GM23338 (cell line): ENCODE results near the gene BCL2L12. TPM values are rescaled to one million over a fixed set of nuclear protein-coding genes. Genes with fewer than 3 reads are reported as not detected.

Experiments used
- ATAC-seq: fragments of 200-7000 bp; cut with Tn5 transposase; 3 replicates; pipeline ENCODE4 v1.9.1; 2020
- DNase-seq: peaks from one replicate; pipeline ENCODE4 v3.0.0-alpha.2; 2015; ENCODE audit warnings: low spot score
- H2AFZ ChIP-seq: fragments of 200-600 bp; sonication (generic); 2 replicates; pipeline ENCODE4 v1.8.0; 2016; ENCODE audit warnings: antibody characterized with exemption, mild to moderate bottlenecking, moderate library complexity
- H3F3A ChIP-seq: fragments of 200-600 bp; sonication (generic); replicated peaks from 2 replicates; pipeline ENCODE4 v1.8.0; 2017; ENCODE audit warnings: antibody characterized with exemption, mixed run types, low read depth
- H3K27ac ChIP-seq: fragments of 200-600 bp; sonication (generic); 2 replicates; pipeline ENCODE4 v1.6.1; 2016; ENCODE audit warnings: low read depth
- H3K27me3 ChIP-seq: fragments of 200-600 bp; sonication (generic); 2 replicates; pipeline ENCODE4 v1.8.0; 2016; ENCODE audit warnings: mild to moderate bottlenecking, mixed run types, moderate library complexity; ENCODE audit not compliant: insufficient read depth
- H3K36me3 ChIP-seq: fragments of 200-600 bp; sonication (generic); 2 replicates; pipeline ENCODE4 v1.8.0; 2016; ENCODE audit warnings: mild to moderate bottlenecking; ENCODE audit not compliant: insufficient read depth
- H3K4me1 ChIP-seq: fragments of 200-600 bp; sonication (generic); 2 replicates; pipeline ENCODE4 v1.8.0; 2016; ENCODE audit warnings: mild to moderate bottlenecking, moderate library complexity; ENCODE audit not compliant: insufficient read depth
- H3K4me2 ChIP-seq: fragments of 200-600 bp; sonication (generic); 2 replicates; pipeline ENCODE4 v1.7.1; 2017; ENCODE audit warnings: mixed run types
- H3K4me3 ChIP-seq: fragments of 200-600 bp; sonication (generic); 2 replicates; pipeline ENCODE4 v1.6.1; 2016; ENCODE audit warnings: mixed run types
- H3K79me2 ChIP-seq: fragments of 200-600 bp; sonication (generic); replicated peaks from 2 replicates; pipeline ENCODE4 v1.8.0; 2017; ENCODE audit warnings: mild to moderate bottlenecking; ENCODE audit not compliant: insufficient read depth
- H3K9me2 ChIP-seq: fragments of 200-600 bp; sonication (generic); 2 replicates; pipeline ENCODE4 v1.8.0; 2017; ENCODE audit not compliant: insufficient read depth
- H4K20me1 ChIP-seq: fragments of 200-600 bp; sonication (generic); replicated peaks from 2 replicates; pipeline ENCODE4 v1.8.0; 2017; ENCODE audit warnings: mild to moderate bottlenecking; ENCODE audit not compliant: insufficient read depth
- H3K27ac Mint-ChIP-seq: 2 replicates; pipeline ENCODE4 v1.8.0; 2020; ENCODE audit warnings: inconsistent platforms, mild to moderate bottlenecking, moderate library complexity, mixed read lengths
- H3K27me3 Mint-ChIP-seq: 3 replicates; pipeline ENCODE4 v1.8.0; 2022; ENCODE audit warnings: low read depth, mild to moderate bottlenecking, moderate library complexity, mixed read lengths, inconsistent platforms; ENCODE audit not compliant: insufficient read depth, poor library complexity
- H3K36me3 Mint-ChIP-seq: 3 replicates; pipeline ENCODE4 v1.8.0; 2021; ENCODE audit warnings: low read depth, mild to moderate bottlenecking, inconsistent platforms, moderate library complexity, mixed read lengths
- H3K4me1 Mint-ChIP-seq: 3 replicates; pipeline ENCODE4 v1.8.0; 2020; ENCODE audit warnings: mild to moderate bottlenecking, inconsistent platforms, mixed read lengths
- H3K4me3 Mint-ChIP-seq: 3 replicates; pipeline ENCODE4 v1.8.0; 2021; ENCODE audit warnings: moderate library complexity, mild to moderate bottlenecking, inconsistent platforms, mixed read lengths
- H3K9me3 Mint-ChIP-seq: 3 replicates; pipeline ENCODE4 v1.8.0; 2020; ENCODE audit warnings: moderate library complexity, mild to moderate bottlenecking, inconsistent platforms, mixed read lengths
- CREB1 ChIP-seq: fragments of 250-450 bp; sonication (Bioruptor Pico); IDR thresholded peaks from 2 replicates; pipeline ENCODE4 v1.5.0; 2020; ENCODE audit warnings: low read depth, mild to moderate bottlenecking, moderate library complexity
- EZH2 ChIP-seq: fragments of 200-600 bp; sonication (generic); IDR thresholded peaks from one replicate; pipeline ENCODE4 v1.8.0; 2017; ENCODE audit warnings: antibody characterized with exemption, mild to moderate bottlenecking, low read depth; ENCODE audit not compliant: unreplicated experiment
- JUNB ChIP-seq: IDR thresholded peaks from one replicate; pipeline ENCODE4 v1.6.1; 2016; ENCODE audit warnings: antibody characterized with exemption; ENCODE audit not compliant: unreplicated experiment
- NANOG ChIP-seq: IDR thresholded peaks from 2 replicates; pipeline ENCODE4 v1.6.1; 2016; ENCODE audit warnings: antibody characterized with exemption, borderline replicate concordance
- POLR2AphosphoS5 ChIP-seq: IDR thresholded peaks from 2 replicates; pipeline ENCODE4 v1.6.1; 2016; ENCODE audit warnings: antibody characterized with exemption, low read depth
- STAT1 ChIP-seq: IDR thresholded peaks from one replicate; pipeline ENCODE4 v1.6.1; 2016; ENCODE audit warnings: antibody characterized with exemption; ENCODE audit not compliant: unreplicated experiment
- ZNF114 ChIP-seq: fragments of 250-450 bp; sonication (Bioruptor Pico); IDR thresholded peaks from 2 replicates; pipeline ENCODE4 v1.5.0; 2020; ENCODE audit warnings: mild to moderate bottlenecking, moderate library complexity
- polyA plus RNA-seq: library from polyadenylated mRNA; unstranded; fragments of >200 nt; fragmentation: Nextera tagmentation; extraction: Ambion mirVana; gene quantifications from 2 replicates; pipeline ENCODE4 v1.2.1, GENCODE V29; 2016
- total RNA-seq: library from RNA; depleted of rRNA; stranded (reverse); fragments of >200 nt; shearing (Covaris generic); gene quantifications from 2 replicates; pipeline ENCODE4 v1.2.3, GENCODE V29; 2014
- TF ChIP-seq, protein P1 (sequence below): IDR thresholded peaks from one replicate; pipeline ENCODE4 v1.6.1; 2018; ENCODE audit warnings: antibody characterized with exemption; ENCODE audit not compliant: unreplicated experiment
- TF ChIP-seq, protein P2 (sequence below), 2 experiments: fragments of 200-600 bp in 1 of 2; sonication (generic) in 1 of 2; conservative IDR thresholded peaks; 2 replicates each; pipeline versions ENCODE4 v1.5.1 to v1.6.1; 2016 to 2017; ENCODE audit warnings: antibody characterized with exemption in 2 of 2, low read depth in 2 of 2, mild to moderate bottlenecking in 2 of 2, moderate library complexity in 1 of 2
- TF ChIP-seq, protein P3 (sequence below): IDR thresholded peaks from 2 replicates; pipeline ENCODE4 v1.6.1; 2016; ENCODE audit warnings: antibody characterized with exemption

BCL2L12 gene
- total and polyA plus RNA-seq, 2 experiments from 2014 or later, result 61.3 to 102 TPM

DNA sequence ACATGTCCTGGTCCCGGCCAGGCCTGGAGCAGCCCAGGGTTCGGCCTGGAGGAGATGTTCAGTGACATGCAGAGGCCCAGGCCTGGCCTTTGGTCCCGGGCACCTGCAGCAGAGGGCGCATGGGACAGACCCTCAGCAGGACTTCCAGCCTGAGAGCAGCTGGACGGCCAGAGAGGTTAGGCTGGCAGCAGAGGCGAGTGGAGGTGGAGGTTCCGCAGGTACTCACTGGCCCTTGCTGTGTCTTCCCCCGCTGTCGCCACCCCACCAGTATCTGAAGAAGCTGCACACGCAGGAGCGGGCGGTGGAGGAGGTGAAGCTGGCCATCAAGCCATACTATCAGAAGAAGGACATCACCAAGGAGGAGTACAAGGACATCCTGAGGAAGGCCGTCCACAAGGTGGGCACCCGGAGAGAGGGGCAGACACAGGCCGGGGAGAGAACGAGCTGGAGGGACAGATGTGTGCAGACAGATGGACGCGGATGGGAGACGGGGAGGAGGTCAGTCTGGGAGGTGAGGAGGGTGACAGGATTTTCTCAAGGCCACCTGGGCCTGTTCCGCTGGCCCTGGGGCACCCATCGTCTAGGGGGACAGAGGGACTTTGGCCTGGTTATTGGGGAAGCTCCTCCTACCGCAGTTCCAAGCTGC lies 8.1 kb upstream of the BCL2L12 start (continued):
- TF ChIP-seq, protein P1, sequence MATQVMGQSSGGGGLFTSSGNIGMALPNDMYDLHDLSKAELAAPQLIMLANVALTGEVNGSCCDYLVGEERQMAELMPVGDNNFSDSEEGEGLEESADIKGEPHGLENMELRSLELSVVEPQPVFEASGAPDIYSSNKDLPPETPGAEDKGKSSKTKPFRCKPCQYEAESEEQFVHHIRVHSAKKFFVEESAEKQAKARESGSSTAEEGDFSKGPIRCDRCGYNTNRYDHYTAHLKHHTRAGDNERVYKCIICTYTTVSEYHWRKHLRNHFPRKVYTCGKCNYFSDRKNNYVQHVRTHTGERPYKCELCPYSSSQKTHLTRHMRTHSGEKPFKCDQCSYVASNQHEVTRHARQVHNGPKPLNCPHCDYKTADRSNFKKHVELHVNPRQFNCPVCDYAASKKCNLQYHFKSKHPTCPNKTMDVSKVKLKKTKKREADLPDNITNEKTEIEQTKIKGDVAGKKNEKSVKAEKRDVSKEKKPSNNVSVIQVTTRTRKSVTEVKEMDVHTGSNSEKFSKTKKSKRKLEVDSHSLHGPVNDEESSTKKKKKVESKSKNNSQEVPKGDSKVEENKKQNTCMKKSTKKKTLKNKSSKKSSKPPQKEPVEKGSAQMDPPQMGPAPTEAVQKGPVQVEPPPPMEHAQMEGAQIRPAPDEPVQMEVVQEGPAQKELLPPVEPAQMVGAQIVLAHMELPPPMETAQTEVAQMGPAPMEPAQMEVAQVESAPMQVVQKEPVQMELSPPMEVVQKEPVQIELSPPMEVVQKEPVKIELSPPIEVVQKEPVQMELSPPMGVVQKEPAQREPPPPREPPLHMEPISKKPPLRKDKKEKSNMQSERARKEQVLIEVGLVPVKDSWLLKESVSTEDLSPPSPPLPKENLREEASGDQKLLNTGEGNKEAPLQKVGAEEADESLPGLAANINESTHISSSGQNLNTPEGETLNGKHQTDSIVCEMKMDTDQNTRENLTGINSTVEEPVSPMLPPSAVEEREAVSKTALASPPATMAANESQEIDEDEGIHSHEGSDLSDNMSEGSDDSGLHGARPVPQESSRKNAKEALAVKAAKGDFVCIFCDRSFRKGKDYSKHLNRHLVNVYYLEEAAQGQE, result no peak
- TF ChIP-seq, protein P2, sequence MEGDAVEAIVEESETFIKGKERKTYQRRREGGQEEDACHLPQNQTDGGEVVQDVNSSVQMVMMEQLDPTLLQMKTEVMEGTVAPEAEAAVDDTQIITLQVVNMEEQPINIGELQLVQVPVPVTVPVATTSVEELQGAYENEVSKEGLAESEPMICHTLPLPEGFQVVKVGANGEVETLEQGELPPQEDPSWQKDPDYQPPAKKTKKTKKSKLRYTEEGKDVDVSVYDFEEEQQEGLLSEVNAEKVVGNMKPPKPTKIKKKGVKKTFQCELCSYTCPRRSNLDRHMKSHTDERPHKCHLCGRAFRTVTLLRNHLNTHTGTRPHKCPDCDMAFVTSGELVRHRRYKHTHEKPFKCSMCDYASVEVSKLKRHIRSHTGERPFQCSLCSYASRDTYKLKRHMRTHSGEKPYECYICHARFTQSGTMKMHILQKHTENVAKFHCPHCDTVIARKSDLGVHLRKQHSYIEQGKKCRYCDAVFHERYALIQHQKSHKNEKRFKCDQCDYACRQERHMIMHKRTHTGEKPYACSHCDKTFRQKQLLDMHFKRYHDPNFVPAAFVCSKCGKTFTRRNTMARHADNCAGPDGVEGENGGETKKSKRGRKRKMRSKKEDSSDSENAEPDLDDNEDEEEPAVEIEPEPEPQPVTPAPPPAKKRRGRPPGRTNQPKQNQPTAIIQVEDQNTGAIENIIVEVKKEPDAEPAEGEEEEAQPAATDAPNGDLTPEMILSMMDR (conservative IDR thresholded peaks at IDR 0.05; ENCODE audit: low read depth in 2 of 2), result no peak
- TF ChIP-seq CREB1 (no peak), JUNB (no peak), ZNF114 (CRISPR knock-in tag) (no peak)
- TF ChIP-seq, protein P3, sequence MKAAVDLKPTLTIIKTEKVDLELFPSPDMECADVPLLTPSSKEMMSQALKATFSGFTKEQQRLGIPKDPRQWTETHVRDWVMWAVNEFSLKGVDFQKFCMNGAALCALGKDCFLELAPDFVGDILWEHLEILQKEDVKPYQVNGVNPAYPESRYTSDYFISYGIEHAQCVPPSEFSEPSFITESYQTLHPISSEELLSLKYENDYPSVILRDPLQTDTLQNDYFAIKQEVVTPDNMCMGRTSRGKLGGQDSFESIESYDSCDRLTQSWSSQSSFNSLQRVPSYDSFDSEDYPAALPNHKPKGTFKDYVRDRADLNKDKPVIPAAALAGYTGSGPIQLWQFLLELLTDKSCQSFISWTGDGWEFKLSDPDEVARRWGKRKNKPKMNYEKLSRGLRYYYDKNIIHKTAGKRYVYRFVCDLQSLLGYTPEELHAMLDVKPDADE, result no peak

DNA sequence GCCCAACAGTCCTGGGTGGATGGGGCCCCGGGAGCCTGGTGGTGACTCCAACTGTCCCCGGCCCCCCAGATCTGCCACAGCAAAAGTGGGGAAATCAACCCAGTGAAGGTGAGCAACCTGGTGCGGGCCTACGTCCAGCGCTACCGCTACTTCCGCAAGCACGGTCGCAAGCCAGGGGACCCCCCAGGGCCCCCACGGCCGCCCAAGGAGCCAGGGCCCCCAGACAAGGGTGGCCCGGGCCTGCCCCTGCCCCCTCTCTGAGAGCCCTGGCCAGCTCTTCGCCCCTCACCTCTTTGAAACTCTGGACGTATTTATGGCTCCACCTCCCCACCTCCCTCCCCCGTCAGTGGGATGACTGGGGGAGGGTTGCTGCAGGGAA lies 7.6 kb upstream of the BCL2L12 start:
- Histone ChIP-seq H3K79me2 (no peaks in the 10 kb centered on the region), H3F3A (peaks cover 14% of the 10 kb centered on the region), H3K27me3 (no peaks in the 10 kb centered on the region), H3K4me3 (no peak overlapping the region), H3K4me2 (no peak overlapping the region), H3K36me3 (peaks cover 25% of the 10 kb centered on the region), H3K4me1 (no peaks in the 10 kb centered on the region), H3K9me2 (no peaks in the 10 kb centered on the region), H2AFZ (no peak overlapping the region), H4K20me1 (peaks cover 8% of the 10 kb centered on the region), H3K27ac (no peak overlapping the region)
- Mint-ChIP-seq H3K27me3 (peaks cover 19% of the 10 kb centered on the region), H3K36me3 (peaks cover 91% of the 10 kb centered on the region), H3K4me1 (peaks cover 8% of the 10 kb centered on the region), H3K27ac (no peak overlapping the region), H3K4me3 (no peak overlapping the region), H3K9me3 (peaks cover 19% of the 10 kb centered on the region)
- ATAC-seq, result no peak
- no peak for DNase-seq
- TF ChIP-seq NANOG (no peak), EZH2 (no peak), POLR2AphosphoS5 (no peak), STAT1 (no peak), CREB1 (no peak)
- TF ChIP-seq, protein P1, result no peak
